ENCODE data around the gene SETD1B. TPM values are rescaled to one million over a fixed set of nuclear protein-coding genes. Genes with fewer than 3 reads are reported as not detected.
"Not testable (repeated sequence)": the region's sequence is repeated elsewhere in the genome, so short reads cannot be mapped to it uniquely, and the experiment has no call there.

SETD1B gene
- total RNA-seq, 4 donors from 2014 or later = 13.1 to 23.1 (median 19.5) TPM

DNA sequence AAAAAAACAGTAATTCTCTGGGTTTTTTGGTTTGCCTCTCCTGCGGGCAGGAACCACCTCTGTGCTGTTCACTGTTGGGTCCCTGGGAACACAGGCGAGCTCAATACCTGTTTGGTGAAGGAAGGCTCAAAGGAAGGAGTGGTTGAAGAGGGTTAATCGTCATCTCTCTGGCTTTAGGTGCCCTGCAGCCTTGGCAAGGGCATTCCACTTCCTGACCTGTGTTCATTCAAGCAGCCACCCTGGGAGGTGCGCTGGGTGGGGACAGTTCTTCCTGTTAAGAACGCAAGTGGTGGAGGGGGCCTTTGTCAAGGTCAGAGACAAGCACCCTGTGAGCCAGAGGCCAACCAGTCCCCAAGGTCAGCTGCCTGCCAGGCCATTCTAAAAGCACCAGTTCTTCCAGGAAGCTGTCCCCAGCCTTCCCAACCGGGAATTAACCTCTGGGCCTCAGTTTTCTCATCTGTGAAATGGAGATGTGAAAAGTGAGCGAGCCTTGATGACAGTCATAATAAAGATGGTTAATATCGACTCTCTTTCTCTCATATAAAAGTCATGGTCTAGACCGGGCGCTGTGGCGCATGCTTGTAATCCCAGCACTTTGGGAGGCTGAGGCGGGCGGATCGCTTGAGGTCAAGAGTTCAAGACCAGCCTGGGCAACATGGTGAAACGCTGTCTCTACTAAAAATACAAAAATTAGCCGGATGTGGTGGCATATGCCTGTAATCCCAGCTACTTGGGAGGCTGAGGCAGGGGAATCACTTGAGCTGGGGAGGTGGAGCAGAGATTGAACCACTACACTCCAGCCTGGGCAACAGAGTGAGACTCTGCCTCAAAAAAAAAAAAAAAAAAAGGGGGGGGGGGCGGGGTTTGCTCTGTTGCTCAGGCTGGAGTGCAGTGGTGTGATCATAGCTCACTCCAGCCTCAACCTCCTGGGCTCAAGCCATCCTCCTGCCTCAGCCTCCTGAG lies 16.5 kb upstream of the SETD1B start:
- Histone ChIP-seq H3K4me3 (no peak overlapping the region), H3K27me3 (no peaks in the 10 kb centered on the region), H3K27ac (no peak overlapping the region), H3K9me3 (no peaks in the 10 kb centered on the region), H3K4me1 (peaks cover 13% of the 10 kb centered on the region), H3K36me3 (no peaks in the 10 kb centered on the region)
- TF ChIP-seq POLR2AphosphoS5 (IDR thresholded peaks at IDR 0.05) (no peak), POLR2A (IDR thresholded peaks at IDR 0.05) (no peak), EP300 (IDR thresholded peaks at IDR 0.05) (no peak)
- TF ChIP-seq, protein P1, sequence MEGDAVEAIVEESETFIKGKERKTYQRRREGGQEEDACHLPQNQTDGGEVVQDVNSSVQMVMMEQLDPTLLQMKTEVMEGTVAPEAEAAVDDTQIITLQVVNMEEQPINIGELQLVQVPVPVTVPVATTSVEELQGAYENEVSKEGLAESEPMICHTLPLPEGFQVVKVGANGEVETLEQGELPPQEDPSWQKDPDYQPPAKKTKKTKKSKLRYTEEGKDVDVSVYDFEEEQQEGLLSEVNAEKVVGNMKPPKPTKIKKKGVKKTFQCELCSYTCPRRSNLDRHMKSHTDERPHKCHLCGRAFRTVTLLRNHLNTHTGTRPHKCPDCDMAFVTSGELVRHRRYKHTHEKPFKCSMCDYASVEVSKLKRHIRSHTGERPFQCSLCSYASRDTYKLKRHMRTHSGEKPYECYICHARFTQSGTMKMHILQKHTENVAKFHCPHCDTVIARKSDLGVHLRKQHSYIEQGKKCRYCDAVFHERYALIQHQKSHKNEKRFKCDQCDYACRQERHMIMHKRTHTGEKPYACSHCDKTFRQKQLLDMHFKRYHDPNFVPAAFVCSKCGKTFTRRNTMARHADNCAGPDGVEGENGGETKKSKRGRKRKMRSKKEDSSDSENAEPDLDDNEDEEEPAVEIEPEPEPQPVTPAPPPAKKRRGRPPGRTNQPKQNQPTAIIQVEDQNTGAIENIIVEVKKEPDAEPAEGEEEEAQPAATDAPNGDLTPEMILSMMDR (IDR thresholded peaks at IDR 0.05) = no peak
- DNase-seq (ENCODE audit: low spot score in 2 of 2) = no peak
- 80% methylated on average over 16 of the region's 17 CpGs for whole genome bisulfite sequencing

- Histone ChIP-seq H3K4me3 (no peak overlapping the region), H3K27ac (no peak overlapping the region), H3K9me3 (no peaks in the 10 kb centered on the region), H3K27me3 (no peaks in the 10 kb centered on the region), H3K36me3 (no peaks in the 10 kb centered on the region), H3K4me1 (peaks cover 18% of the 10 kb centered on the region)
- TF ChIP-seq POLR2AphosphoS5 (IDR thresholded peaks at IDR 0.05) (no peak), POLR2A (IDR thresholded peaks at IDR 0.05) (no peak), EP300 (IDR thresholded peaks at IDR 0.05) (no peak)
- TF ChIP-seq, protein P1 (IDR thresholded peaks at IDR 0.05) = no peak
- DNase-seq (ENCODE audit: low spot score in 2 of 2) = no peak
- WGBS = 80% methylated on average over 7 of the region's 7 CpGs
Observed at GRCh38 chr12:121788176-121788818, 15.5 kb upstream of the SETD1B start.

- Histone ChIP-seq H3K36me3 (no peaks in the 10 kb centered on the region), H3K4me1 (peaks cover 22% of the 10 kb centered on the region), H3K27me3 (no peaks in the 10 kb centered on the region), H3K4me3 (no peak overlapping the region), H3K27ac (peak overlapping the region; percentile 61), H3K9me3 (no peaks in the 10 kb centered on the region)
- TF ChIP-seq POLR2AphosphoS5 (IDR thresholded peaks at IDR 0.05) = no peak
- TF ChIP-seq EP300 (IDR thresholded peaks at IDR 0.05) = no peak
- TF ChIP-seq, protein P1 (IDR thresholded peaks at IDR 0.05) = no peak
- DNase-seq (ENCODE audit: low spot score in 2 of 2) = peak in 1 of 2 donors; percentile 64
- 78% methylated on average over 12 of the region's 13 CpGs for WGBS
Observed at GRCh38 chr12:121789233-121789781, 14.5 kb upstream of the SETD1B start.

GRCh38 chr12:121789800-121790728 lies 13.7 kb upstream of the SETD1B start:
- TF ChIP-seq POLR2AphosphoS5 (IDR thresholded peaks at IDR 0.05) (no peak), EP300 (IDR thresholded peaks at IDR 0.05) (no peak), POLR2A (IDR thresholded peaks at IDR 0.05) (no peak)
- TF ChIP-seq, protein P1 (IDR thresholded peaks at IDR 0.05) = no peak
- Histone ChIP-seq H3K9me3 (no peaks in the 10 kb centered on the region), H3K27me3 (no peaks in the 10 kb centered on the region), H3K4me3 (no peak overlapping the region), H3K36me3 (no peaks in the 10 kb centered on the region), H3K4me1 (peaks cover 29% of the 10 kb centered on the region), H3K27ac (peak overlapping the region; percentile 61)
- WGBS = 81% methylated on average over 28 of the region's 28 CpGs
- DNase-seq (ENCODE audit: low spot score in 2 of 2) = peak in 1 of 2 donors; percentile 83

GRCh38 chr12:121790785-121791184 lies 13.0 kb upstream of the SETD1B start:
- not testable (repeated sequence) for H3K27me3 ChIP-seq; H3K27ac ChIP-seq; H3K4me3 ChIP-seq; H3K36me3 ChIP-seq; DNase-seq (ENCODE audit: low spot score in 2 of 2); H3K9me3 ChIP-seq
- 91% methylated on average over 8 of the region's 8 CpGs for WGBS
- peaks cover 37% of the 10 kb centered on the region for H3K4me1 ChIP-seq

All from suprapubic skin (tissue), 4 donors.